T-helper 9 cell (primary cell): ENCODE results near the gene FNDC1.

Experiments
- DNase-seq: peaks from one replicate; pipeline ENCODE4 v3.0.0-alpha.2; 2020

FNDC1 gene

DNA sequence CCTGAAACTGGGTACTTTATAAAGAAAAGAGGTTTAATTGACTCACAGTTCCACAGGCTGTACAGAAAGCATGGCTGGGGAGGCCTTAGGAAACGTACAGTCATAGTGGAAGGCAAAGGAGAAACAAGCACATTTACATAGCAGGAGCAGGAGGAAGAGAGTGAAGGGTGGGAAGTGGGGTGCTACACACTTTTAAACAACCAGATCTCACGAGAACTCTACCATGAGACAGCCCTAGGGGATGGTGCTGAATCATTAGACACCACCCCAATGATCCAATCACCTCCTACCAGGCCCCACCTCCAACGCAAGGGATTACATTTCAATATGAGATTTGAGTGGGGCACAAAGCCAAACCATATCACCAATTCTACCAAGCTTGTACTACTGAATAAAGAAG is 7.4 kb upstream of the FNDC1 start:
- no peak for DNase-seq

DNA sequence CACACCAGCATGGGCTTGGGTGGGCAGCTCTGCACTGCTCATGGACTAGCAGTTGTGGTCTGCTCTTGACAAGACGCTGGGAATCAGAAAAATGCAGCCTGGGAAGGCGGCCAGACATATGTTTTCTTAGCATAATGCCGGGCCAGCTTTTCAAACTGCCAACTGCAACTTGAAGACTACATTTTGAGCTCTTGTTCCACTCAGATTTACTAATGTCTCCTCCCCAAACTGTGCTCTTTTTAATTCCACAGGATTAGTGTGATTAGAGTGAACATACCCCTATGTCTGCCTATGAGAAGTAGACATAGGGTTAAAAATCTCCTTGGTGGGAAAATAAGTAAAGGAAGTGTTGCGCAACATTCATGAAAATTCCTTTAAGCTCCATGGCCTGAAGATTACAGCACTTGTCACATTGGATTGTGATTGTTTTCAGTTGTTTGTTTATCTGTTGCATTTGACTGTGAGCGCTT is 5.3 kb upstream of the FNDC1 start:
- no peak for DNase-seq

DNA sequence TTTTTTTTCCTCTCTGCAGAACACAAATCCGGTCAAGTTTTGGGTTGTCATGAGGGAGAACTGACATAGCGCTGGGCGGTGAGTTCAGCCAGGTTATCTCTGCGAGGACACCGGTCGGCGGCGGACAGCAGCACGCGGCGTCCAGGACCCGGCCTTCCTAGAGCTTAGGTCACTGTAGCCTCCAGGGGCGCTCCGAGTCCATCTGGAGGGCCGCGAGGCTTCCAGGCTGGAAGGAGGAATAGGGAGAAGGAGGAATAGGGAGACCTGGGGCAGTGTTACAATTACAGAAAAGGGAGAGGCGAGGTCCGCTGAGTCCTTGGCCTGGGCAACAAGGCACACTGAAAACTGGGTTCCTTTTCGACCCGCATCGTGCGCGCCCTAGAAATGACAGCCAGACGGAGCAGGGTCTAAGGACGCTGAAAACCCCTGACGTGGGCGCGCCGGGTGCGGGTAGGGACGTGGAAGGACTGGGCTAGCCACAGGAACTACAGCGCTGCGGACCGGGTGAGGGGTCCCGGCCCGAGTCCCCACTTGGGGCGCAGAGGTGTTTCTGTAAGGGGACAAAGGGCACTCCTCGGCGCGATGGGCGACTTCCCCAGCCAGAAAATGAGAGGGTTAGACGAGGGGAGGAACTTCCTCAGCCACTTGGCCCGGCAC is 536 bp upstream of the FNDC1 start:
- DNase-seq = peak; percentile 5

DNA sequence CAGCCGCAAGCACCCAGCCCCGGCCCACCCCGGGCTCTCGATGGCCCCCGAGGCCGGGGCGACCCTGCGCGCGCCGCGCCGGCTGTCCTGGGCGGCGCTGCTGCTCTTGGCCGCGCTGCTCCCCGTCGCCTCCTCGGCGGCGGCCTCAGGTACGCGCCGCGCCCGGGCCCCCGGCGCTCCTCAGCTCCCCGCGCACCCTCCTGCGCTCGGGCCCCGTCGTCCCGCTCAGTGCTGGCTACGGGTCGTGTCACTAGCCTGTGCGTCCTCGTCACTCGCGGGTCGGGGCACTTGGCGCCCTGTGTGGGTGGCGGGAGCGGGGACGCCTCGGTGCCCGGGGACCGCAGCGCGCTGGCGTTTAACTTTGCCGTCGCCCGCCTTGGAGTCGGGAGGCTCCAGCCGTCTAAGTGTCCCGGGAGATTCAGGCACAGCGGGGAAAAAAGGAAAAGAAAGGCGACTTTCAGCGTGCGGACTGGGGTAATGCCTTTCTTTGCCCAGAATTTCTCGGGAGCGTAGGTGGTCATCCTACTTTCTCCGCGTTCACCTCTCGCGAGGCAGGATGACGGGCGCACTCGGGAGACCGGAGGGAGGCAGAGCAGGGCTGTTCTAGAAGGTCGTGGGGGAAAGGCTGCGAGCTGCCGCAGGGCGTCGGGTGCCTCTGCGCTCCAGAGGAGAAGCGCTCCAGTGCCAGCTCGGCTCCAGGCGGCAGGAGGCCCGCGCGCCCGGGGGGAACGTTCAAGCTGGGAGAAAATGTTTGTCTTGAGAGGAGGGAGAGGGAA is 545 bp downstream of the FNDC1 start:
- peak; percentile 4 for DNase-seq

DNA sequence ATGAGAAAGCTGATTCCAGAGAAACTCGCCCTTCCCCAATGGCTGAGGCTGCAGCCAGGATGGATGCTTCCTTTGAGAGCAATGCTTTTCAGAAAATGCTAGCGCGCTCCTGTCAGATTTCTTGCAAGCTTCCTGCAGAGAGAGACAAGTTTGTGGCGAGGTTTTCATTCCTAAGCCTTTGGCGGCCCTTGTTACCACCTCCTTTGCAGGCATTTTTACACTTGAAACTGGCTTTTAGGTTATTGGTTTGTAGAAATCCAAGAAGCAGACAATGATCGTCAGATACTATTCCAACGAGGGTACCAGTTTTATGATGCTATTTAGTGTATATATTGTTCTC is 1.1 kb downstream of the FNDC1 start:
- no peak for DNase-seq

DNA sequence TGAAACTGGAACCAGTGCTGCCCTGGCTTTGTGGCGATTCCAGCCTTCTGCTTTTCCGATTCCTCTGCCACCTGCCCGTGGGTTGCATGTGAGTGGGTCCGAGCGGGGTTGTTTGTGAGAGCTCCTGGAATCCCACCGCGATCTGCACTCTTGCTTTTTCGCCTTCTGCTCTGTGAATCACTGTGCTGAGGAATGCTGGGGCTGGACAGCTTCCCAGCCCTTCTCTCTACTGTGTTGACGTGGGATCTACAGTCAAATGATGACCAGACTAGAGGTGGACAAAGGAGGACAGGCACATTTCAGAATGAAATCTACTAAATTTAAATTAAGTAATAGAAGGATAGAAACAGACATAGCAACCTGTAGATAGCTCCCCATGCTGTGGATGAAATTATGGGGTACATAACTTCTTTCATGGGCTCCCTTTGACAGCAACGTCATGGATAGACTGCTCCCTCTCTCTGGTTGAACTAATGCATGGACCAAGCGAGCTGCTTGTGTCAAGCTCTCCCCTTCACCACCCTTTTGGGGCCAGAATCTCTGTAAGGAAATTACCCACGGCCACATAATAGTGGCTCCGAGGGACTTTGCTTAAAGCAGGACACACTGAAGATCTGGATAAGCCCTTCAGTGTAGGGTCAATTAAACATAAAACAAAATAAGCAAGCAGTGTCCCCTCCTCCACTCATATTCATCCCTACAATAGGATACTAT is 2.0 kb downstream of the FNDC1 start:
- no peak for DNase-seq

DNA sequence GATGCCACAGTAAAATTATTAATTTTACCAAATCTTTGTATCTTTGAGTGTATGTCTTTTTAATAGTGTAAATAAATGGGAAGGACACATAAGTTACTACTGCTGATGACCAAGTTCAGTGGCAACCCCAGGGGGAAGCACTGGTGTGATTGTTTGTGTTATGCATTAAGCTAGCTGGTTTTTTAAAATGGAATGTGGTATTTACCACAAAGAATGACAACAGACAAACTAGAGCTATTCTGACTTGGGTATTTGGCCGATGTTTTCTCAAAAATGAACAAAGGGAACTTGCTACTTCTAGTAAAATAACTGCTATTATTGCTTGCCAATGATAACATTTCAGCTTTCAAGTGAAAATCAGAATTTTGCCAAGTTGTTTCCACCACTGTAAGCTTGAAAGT is 2.9 kb downstream of the FNDC1 start:
- no peak for DNase-seq

DNA sequence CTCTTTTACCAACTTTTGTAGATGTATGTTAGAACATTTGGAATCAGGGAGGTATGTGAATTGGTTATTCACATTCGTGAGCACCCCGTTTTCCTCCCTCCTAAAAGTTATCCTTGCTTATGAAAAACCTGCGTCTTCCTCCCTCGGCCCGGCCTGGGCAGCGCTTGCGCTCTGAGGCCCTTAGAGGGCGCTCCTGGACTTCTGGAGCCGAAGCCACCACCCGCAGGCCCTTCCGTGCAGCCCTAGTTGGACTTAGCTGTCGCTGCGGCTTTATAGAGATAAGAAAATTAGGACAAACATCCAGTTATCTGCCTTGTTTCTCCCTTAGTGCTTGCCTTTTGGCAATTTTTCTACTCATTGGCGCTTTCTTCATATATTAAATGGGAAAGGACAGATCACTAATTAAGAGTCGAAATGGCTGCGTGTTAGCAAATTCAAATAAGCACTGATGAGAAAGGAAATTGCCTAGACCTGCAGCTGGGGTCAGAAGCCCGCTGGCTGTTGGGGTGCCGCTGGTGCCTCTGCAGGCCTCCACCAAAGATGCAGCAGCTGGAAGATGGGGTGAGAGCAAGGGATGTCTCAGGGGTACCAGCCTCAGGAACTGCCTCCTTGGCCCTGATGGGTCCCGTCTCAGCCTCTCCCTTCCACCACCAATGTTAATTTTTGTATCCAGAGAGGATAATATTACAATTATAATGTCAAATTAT is 5.2 kb downstream of the FNDC1 start:
- peak; percentile 57 for DNase-seq

DNA sequence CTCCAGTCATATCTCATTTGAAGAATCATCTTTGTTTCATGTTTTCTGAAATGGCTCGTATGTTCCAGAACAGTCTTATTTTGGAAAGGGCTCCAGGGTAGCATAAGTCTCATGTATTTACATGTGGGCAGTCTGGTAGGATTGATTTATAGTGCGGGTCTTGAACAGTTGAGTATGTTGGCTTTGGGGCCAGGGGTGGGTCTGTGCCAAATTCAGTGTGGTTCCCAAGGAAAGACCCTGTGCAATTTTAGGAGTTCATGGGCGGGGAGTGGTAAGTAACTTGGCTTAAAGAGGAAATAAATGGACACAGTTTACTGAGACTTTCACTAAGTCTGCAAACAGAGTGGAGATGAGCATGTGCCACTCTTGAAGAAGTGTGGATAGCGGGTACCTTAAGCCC is 7.7 kb downstream of the FNDC1 start:
- DNase-seq = no peak

DNA sequence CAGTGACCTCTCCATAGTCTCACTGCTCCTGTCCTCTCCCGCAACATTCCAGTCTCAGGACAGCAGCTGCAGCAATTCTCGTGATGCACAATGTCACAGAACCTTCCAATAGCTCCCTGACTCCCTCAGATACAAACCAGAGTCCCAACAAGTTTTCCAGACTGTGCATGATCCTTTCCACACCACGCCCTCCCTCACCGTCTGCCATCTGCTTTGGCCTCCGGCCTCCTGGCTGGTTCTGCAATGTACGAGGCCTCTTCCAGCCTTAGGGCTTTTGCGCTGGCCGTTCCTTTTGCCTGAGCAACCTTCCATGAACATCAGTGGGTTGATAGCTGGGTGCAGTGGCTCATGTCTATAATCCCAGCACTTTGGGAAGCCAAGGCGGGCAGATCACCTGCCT is 9.6 kb downstream of the FNDC1 start:
- DNase-seq = no peak

DNA sequence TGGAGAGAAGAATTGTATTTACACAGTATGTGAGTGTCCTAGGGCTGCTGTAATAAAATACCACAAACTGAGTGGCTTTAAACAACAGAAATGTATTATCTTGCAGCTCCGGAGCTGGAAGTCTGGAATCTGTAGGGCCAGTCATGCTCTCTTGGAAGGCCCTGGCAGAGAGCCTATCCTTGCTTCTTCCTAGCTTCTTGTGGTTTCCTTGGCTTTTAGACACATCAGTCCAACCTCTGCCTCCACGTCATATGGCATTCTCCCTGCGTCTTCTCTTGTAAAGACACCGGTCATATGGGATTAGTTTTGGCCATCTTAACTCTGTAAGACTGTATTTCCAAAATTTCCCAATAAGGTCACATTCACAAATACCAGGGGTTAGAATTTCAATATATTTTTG is 10.8 kb downstream of the FNDC1 start:
- DNase-seq = no peak

DNA sequence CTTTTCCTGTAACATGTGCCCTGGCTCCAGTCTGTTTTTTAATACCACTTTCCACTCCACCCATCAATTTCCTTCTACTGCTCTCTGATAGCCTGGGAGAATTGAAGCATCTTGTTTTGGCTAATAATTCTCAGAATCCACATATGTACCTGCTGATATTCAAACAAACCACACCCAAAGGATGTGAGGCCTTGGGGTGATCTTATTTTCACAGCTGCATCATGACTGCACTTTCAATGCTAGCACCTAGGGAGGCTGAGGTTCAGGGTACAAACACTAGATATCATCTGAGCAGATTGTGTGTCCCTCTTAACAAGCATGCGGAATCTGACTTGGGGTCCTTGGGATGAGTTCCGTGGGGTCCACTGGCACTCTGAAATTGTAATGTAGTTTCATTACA is 12.7 kb downstream of the FNDC1 start:
- DNase-seq = no peak

DNA sequence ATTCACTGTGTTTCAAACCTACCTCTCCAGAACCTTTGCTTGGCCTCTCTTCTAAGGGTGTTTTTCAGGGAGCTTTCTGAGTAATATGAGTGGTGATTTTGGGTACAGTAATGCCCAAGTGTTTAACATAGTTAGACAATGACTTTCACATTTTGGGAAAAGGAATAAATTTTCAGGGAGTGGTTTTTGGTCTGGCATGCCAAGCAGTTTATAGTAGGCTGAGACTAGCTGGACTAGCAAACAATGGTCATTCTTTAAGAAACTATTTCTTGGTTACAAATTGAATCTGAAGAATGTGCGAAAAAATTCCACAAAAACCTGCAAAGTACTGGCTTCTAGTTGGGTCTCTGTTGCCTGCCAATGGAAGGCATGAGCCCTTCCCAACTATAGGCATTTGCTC is 15.4 kb downstream of the FNDC1 start:
- DNase-seq = no peak

DNA sequence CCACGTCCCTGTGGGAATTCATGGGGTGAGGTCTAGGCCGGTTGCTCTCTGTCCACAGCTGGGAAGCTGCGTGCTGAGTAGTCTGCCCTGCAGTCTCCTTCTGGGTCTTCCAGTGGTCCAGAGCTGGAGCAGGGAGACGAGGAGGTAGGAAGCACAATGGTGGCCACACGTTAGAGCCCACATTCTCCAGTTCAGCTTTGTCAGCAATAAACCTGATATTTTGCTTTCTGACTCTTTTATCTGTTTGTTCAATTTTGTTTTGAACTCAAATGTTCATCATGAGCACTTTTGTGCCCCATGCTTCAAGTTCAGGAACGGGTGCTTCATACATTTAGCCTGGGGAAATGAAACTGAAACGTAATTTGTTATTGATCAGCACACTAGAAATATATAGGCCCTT is 21.3 kb downstream of the FNDC1 start:
- no peak for DNase-seq

DNA sequence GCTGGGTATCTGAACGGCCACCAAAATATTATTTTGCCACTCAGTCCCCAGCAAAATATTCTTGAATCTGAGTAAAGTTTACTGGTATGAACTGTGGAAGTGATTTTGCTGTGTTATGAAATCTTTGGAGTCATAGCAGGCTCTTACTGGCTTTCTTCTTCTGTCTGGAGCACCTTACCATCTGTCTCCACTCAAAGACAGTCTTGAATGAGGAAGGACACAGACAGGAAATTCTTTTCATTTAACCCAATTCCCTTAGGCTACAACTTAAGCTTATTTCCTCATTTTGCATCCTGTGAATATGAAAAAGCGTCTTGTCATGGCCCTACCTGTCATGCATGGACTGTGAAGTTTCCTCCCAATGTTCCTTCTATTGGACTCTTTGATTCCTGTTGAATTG is 24.7 kb downstream of the FNDC1 start:
- no peak for DNase-seq

DNA sequence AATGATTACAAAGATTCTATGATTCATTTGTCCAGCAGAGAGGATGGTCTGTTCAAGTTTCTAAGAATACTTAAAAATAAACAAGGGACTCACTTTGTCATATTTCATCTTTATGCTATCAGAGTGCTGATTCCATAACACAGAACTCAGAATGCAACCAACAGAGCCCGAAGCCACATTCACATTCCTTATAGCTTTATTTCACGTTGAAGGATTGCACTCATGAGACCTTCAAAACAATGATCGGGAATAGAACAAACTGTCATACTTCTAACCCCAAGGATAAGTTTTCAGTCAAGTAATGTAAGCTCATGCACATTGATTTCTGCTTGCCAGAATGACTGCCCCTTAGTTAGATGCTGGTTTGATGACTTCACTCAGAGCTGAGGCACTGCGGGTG is 25.2 kb downstream of the FNDC1 start:
- DNase-seq = no peak

DNA sequence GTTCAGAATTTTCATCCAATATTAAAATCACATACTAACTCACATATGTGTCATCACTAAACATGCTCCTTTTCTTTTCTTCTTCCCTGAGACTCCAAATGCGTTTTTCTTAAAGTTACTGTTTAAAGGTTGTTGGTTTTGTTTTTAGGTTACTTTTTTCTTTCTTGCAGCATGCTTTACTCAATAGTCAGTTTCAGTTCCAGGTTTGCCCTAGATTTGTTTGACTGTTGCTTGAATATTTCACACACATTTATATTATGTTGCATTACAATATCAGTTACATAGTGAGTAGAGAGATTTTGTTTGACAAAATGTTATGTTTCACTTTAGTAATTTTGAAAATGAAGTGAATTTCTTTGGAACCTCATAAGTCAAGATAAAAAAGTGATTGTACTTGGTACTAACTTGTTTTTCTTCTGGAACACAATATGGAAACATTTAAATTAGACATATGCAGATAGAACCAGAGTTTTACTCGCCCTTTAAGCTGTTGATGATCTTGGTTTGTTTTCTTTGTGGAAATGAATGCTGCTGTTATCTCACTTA is 27.3 kb downstream of the FNDC1 start:
- DNase-seq = no peak

DNA sequence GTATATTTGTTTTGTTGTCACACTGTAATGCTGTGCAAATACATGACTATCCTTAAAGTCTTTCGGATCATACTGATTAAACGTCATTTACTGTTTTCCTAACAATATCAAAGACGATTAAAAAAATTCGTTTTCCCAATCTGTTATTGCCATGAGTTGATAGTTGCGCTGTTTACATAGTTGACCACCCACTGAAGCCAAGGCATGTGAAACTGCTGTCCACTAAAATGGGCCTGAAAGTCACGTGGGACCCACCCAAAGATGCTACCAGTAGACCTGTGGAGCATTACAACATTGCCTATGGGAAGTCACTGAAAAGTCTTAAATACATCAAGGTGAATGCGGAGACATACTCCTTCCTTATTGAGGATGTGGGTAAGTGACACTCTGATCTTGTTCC is 28.1 kb downstream of the FNDC1 start:
- DNase-seq = no peak

DNA sequence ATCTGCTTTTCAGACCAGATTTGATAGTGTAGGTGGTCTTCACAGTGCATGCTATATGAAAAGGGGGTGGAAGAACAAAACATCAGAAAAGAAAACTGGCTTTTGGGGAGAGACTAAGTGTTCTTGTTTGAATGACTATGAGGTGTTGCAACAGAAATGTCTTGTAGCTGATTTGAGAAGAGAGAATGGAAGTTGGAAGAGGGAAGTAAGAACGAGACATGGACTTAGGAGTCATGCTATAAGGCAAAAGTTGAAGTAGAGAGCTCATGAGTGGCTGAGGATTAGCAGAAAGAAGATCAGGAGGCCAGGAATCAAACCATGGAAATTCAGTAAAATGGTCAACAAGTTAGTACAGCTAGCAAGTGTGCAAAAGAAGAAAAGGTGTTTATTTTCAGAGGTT is 32.1 kb downstream of the FNDC1 start:
- DNase-seq = no peak

DNA sequence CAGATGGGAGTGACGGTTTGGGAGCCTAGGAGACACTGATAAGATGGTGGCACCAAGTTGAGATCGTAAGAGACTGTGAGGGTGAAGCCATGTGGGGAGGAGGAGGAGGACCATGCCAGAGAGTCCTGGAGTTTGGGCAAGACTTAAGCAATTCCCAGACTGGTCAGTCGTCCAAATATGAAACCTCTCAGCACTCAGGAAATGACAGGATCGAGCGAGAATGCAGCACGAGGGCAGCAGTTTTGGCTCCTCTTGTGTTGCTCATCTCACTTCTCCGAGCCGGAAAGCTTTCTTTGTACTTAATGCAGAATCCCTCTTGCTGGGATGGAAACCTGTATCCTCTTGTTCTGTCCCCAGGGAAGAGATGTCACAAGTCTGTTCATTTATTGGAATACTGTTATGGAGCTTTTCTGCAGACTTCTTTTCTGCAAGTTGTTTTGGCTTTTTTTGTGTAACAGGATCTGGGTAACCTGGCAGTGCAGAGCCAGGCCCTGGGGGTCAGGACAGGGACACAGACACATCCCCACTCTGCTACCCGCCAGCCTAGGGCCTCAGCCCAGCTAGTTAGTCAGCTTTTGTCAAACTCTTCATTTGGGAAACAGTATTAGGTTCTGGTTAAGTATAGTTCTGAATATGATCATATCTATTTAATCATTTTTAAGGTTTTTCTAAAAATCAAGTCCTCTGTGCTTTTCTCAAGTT is 34.3 kb downstream of the FNDC1 start:
- no peak for DNase-seq

DNA sequence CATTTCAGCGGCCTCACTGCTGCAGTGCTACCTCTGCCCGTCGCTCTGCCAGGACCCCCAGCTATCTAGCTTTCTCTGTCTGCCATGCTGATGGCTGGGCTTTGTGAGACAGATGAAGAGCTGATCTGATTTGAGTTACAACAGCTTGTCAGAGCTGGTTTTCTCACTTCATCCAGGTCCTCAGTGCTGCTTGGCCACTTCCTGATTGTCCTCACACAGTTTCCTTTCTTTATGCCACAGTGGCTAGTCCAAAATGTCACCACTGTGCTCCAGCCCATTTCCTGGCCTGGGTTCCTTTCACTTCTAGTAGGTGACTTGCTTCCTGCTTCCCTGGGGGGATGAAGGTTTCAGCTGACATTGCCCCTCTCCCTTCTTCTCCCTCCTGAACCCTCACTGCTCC is 35.4 kb downstream of the FNDC1 start:
- no peak for DNase-seq

DNA sequence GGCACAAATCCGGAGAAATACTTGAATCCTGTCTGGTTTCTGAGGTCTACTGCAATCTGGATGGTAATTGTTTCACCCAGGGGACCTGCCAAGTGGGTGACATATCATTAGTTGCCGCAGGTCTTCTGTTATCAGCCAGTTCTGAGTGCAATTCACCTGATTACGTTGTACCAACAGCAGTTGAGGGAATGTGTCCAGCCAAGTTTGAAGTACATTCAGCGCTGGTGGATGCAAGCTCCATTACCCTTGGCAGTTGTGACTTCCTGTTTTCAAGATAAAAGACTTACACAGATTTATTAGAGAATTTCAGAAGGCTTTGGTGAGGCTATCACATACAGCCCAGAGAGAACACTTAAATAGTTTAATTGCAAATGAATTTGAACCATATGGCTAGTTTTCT is 42.8 kb downstream of the FNDC1 start:
- DNase-seq = no peak
